H1 (cell line): ENCODE measurements around the gene CNDP2. TPM values are rescaled to one million over a fixed set of nuclear protein-coding genes. Genes with fewer than 3 reads are reported as not detected.

Experiments
- CTCF ChIA-PET: fragments of 300-600 bp; sonication (Branson Sonifier 250); formaldehyde crosslinking; loops from one replicate; lab custom pipeline; 2021; ENCODE audit not compliant: partially characterized antibody; lab: Charles Lee
- POLR2A ChIA-PET: fragments of 300-600 bp; sonication (Branson Sonifier 250); formaldehyde crosslinking; loops from one replicate; lab custom pipeline; 2021; ENCODE audit warnings: inconsistent platforms; ENCODE audit not compliant: partially characterized antibody; lab: Charles Lee
- DNase-seq, 2 experiments: peaks; one replicate each; pipeline versions ENCODE4 v3.0.0 to v3.0.0-alpha.2; 2010 to 2022; ENCODE audit warnings: low spot score in 2 of 2, low read depth in 1 of 2, mixed read lengths in 1 of 2
- FAIRE-seq: peaks from 2 replicates; lab custom pipeline; 2011; peaks lifted over from hg19 to GRCh38; lab: Jason Lieb, UNC
- H2AFZ ChIP-seq: 2 replicates; pipeline ENCODE4 v1.8.1; 2012; ENCODE audit warnings: low read length, inconsistent platforms
- H2AK5ac ChIP-seq: 2 replicates; pipeline ENCODE4 v1.6.1; 2013; ENCODE audit warnings: low read depth, low read length
- H2BK120ac ChIP-seq: replicated peaks from 2 replicates; pipeline ENCODE3; 2013; ENCODE audit warnings: low read depth, low read length, inconsistent platforms
- H2BK12ac ChIP-seq: 2 replicates; pipeline ENCODE4 v1.6.1; 2013; ENCODE audit warnings: low read depth, low read length
- H2BK15ac ChIP-seq: 2 replicates; pipeline ENCODE4 v1.6.1; 2013; ENCODE audit warnings: low read length
- H2BK20ac ChIP-seq: 2 replicates; pipeline ENCODE4 v1.6.1; 2013; ENCODE audit warnings: low read length
- H2BK5ac ChIP-seq: 2 replicates; pipeline ENCODE4 v1.6.1; 2013; ENCODE audit warnings: low read depth, low read length
- H3K14ac ChIP-seq: 2 replicates; pipeline ENCODE4 v1.6.1; 2013; ENCODE audit warnings: inconsistent platforms; ENCODE audit not compliant: insufficient read length
- H3K18ac ChIP-seq: 2 replicates; pipeline ENCODE4 v1.6.1; 2013; ENCODE audit warnings: low read length; ENCODE audit errors: extremely low read depth
- H3K23ac ChIP-seq: 2 replicates; pipeline ENCODE4 v1.6.1; 2013; ENCODE audit warnings: inconsistent platforms; ENCODE audit not compliant: insufficient read length
- H3K23me2 ChIP-seq: 2 replicates; pipeline ENCODE4 v1.6.1; 2013; ENCODE audit warnings: low read depth, low read length
- H3K27ac ChIP-seq: 2 replicates; pipeline ENCODE4 v1.6.1; 2011; ENCODE audit warnings: low read depth, low read length, inconsistent platforms
- H3K27me3 ChIP-seq, 4 experiments: replicated peaks in 1 of 4; 1 replicate in 1 of 4; 2 replicates in 3 of 4; pipeline versions ENCODE4 v1.6.1 to v1.8.1; 2011 to 2013; ENCODE audit warnings: low read length in 3 of 4, mild to moderate bottlenecking in 3 of 4, inconsistent platforms in 2 of 4, mixed read lengths in 2 of 4, moderate library complexity in 1 of 4; ENCODE audit not compliant: control insufficient read depth in 3 of 4, insufficient read depth in 3 of 4; ENCODE audit errors: extremely low read depth in 1 of 4
- H3K36me3 ChIP-seq, 4 experiments: 2 replicates each; pipeline versions ENCODE4 v1.6.1 to v1.8.1; 2011 to 2013; ENCODE audit warnings: mild to moderate bottlenecking in 4 of 4, low read length in 3 of 4, moderate library complexity in 2 of 4, control low read depth in 1 of 4, inconsistent platforms in 1 of 4; ENCODE audit not compliant: insufficient read depth in 4 of 4, control insufficient read depth in 2 of 4
- H3K4ac ChIP-seq: replicated peaks from 2 replicates; pipeline ENCODE3; 2013; ENCODE audit warnings: low read length, low read depth, mixed read lengths, inconsistent platforms; ENCODE audit not compliant: insufficient read length
- H3K4me1 ChIP-seq, 4 experiments: replicated peaks in 1 of 4; 1 replicate in 1 of 4; 2 replicates in 3 of 4; pipeline versions ENCODE4 v1.6.1 to v1.8.1; 2011 to 2013; ENCODE audit warnings: low read length in 3 of 4, inconsistent platforms in 2 of 4, mixed read lengths in 1 of 4; ENCODE audit not compliant: insufficient read depth in 4 of 4, control insufficient read depth in 3 of 4
- H3K4me2 ChIP-seq, 2 experiments: 2 replicates each; pipeline versions ENCODE4 v1.6.1 to v1.8.1; 2011 to 2013; ENCODE audit warnings: low read depth in 2 of 2, low read length in 2 of 2, control low read depth in 1 of 2, inconsistent platforms in 1 of 2, mild to moderate bottlenecking in 1 of 2; ENCODE audit not compliant: insufficient read depth in 1 of 2
- H3K4me3 ChIP-seq, 4 experiments: fragments of 200-600, 300-600 bp in 1 of 4; sonication (generic), shearing (Covaris generic), sonication (Bioruptor Twin) in 1 of 4; 2 replicates each; pipeline versions ENCODE4 v1.5.1 to v1.8.1; 2011 to 2016; ENCODE audit warnings: low read length in 4 of 4, low read depth in 3 of 4, control low read depth in 2 of 4, inconsistent platforms in 2 of 4, mild to moderate bottlenecking in 2 of 4, mixed read lengths in 1 of 4, moderate library complexity in 1 of 4; ENCODE audit not compliant: insufficient read depth in 2 of 4; ENCODE audit errors: extremely low read depth in 1 of 4
- H3K56ac ChIP-seq: replicated peaks from 2 replicates; pipeline ENCODE3; 2013; ENCODE audit warnings: low read depth, mild to moderate bottlenecking, mixed read lengths, low read length, inconsistent platforms; ENCODE audit not compliant: insufficient read length
- H3K79me1 ChIP-seq: 2 replicates; pipeline ENCODE4 v1.6.1; 2013; ENCODE audit warnings: low read depth, low read length, control low read depth
- H3K79me2 ChIP-seq, 2 experiments: 2 replicates each; pipeline versions ENCODE4 v1.6.1 to v1.8.1; 2012 to 2013; ENCODE audit warnings: low read length in 2 of 2, mild to moderate bottlenecking in 2 of 2, inconsistent platforms in 1 of 2; ENCODE audit not compliant: insufficient read depth in 2 of 2, control insufficient read depth in 1 of 2
- H3K9ac ChIP-seq, 4 experiments: replicated peaks in 1 of 4; 1 replicate in 1 of 4; 2 replicates in 3 of 4; pipeline versions ENCODE4 v1.6.1 to v1.8.1; 2011 to 2013; ENCODE audit warnings: low read depth in 3 of 4, low read length in 3 of 4, control low read depth in 2 of 4, mild to moderate bottlenecking in 2 of 4, moderate library complexity in 2 of 4, inconsistent platforms in 1 of 4; ENCODE audit errors: extremely low read depth in 1 of 4
- H3K9me3 ChIP-seq, 2 experiments: 2 replicates each; pipeline versions ENCODE4 v1.6.1 to v1.8.1; 2012 to 2013; ENCODE audit warnings: mild to moderate bottlenecking in 2 of 2, moderate library complexity in 2 of 2, control low read depth in 1 of 2, inconsistent platforms in 1 of 2, low read depth in 1 of 2, low read length in 1 of 2, mixed read lengths in 1 of 2; ENCODE audit not compliant: insufficient read depth in 2 of 2
- H4K20me1 ChIP-seq, 2 experiments: replicated peaks in 1 of 2; 2 replicates each; pipeline versions ENCODE3 to v1.8.1; 2011 to 2013; ENCODE audit warnings: inconsistent platforms in 2 of 2, low read length in 2 of 2, mild to moderate bottlenecking in 1 of 2; ENCODE audit not compliant: insufficient read depth in 2 of 2, control insufficient read depth in 1 of 2
- H4K5ac ChIP-seq: 2 replicates; pipeline ENCODE4 v1.6.1; 2013; ENCODE audit warnings: low read length, low read depth, mixed read lengths, inconsistent platforms; ENCODE audit not compliant: insufficient read length
- H4K8ac ChIP-seq: 2 replicates; pipeline ENCODE4 v1.8.0; 2013; ENCODE audit warnings: mild to moderate bottlenecking, moderate library complexity, low read length, inconsistent platforms; ENCODE audit not compliant: insufficient read depth; ENCODE audit errors: extremely low read depth
- H4K91ac ChIP-seq: replicated peaks from 2 replicates; pipeline ENCODE3; 2013; ENCODE audit warnings: low read length, mixed read lengths, inconsistent platforms; ENCODE audit not compliant: insufficient read length
- BRCA1 ChIP-seq: IDR thresholded peaks from 2 replicates; pipeline ENCODE4 v1.6.1; 2012; ENCODE audit warnings: low read depth, low read length, improper control_type of control experiment
- EZH2 ChIP-seq: fragments of 200-600 bp; sonication (generic); IDR thresholded peaks from 2 replicates; pipeline ENCODE4 v1.7.1; 2012; ENCODE audit warnings: low read depth, mild to moderate bottlenecking, moderate library complexity, low read length, inconsistent platforms; ENCODE audit not compliant: severe bottlenecking
- WGBS, 2 experiments: shearing (Covaris generic) in 1 of 2; methylation state at CpG; one replicate each; pipeline versions ENCODE4 v1.1.6 to v1.1.7; 2013 to 2015; ENCODE audit warnings: low lambda C conversion rate in 2 of 2, mixed read lengths in 2 of 2, inconsistent platforms in 1 of 2, low coverage in 1 of 2, missing lambda C conversion rate in 1 of 2; ENCODE audit not compliant: insufficient replicate concordance in 2 of 2, insufficient coverage in 1 of 2, insufficient read length in 1 of 2; ENCODE audit errors: extremely low coverage in 1 of 2, missing lambda C conversion rate in 1 of 2; 5-methylcytosine and 5-hydroxymethylcytosine counted together
- polyA plus RNA-seq, 7 experiments: library from polyadenylated mRNA; depleted of rRNA in 3 of 7; stranded (reverse) in 5 of 7; unstranded in 2 of 7; fragments of >200 nt in 5 of 7; fragments of 200-250 nt in 2 of 7; gene quantifications; 1 replicate in 5 of 7; 2 replicates in 1 of 7; 4 replicates in 1 of 7; pipeline versions ENCODE4 v1.2.1 to v1.2.3, GENCODE V29; 2011 to 2013; ENCODE audit warnings: missing spikeins in 2 of 7, mixed read lengths in 2 of 7
- total RNA-seq: library from RNA; stranded (reverse); fragmentation: NEBNext Ultra II Directional; extraction: Animal tissue kit (Norgen Biotek cat#: 25700); gene quantifications from 2 replicates; pipeline ENCODE4 v1.2.1, GENCODE V29; 2021
- TF ChIP-seq, protein P1 (sequence below): IDR thresholded peaks from 2 replicates; pipeline ENCODE4 v1.6.1; 2012; ENCODE audit warnings: low read length, inconsistent platforms

The CNDP2 gene
- total and polyA plus RNA-seq, 2 of the 8 experiments (the other 6 are each of a cell fraction or from before 2014, with no cell fraction given), result 71.8 to 243 TPM

DNA sequence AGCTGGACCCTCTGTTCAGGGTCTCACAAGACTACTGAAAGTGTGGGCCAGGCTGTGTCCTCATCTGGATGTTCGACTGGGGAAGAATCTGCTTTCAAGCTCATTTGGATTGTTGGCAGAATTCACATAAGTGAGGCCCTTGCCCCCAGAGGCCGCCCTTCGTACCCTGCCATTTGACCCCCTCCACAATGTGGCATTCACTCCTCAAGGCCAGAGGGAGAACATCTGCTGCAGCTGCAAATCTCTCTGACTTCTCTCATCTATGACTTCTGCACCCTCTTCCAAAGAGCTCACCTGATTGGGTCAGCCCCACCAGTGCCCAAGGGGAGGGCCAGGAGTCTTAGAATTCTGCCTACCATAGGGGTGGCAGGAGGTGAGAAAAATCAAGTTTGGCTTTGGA lies 3.9 kb upstream of the CNDP2 start:
- no peak for TF ChIP-seq BRCA1
- TF ChIP-seq EZH2, result no peak
- TF ChIP-seq, protein P1, sequence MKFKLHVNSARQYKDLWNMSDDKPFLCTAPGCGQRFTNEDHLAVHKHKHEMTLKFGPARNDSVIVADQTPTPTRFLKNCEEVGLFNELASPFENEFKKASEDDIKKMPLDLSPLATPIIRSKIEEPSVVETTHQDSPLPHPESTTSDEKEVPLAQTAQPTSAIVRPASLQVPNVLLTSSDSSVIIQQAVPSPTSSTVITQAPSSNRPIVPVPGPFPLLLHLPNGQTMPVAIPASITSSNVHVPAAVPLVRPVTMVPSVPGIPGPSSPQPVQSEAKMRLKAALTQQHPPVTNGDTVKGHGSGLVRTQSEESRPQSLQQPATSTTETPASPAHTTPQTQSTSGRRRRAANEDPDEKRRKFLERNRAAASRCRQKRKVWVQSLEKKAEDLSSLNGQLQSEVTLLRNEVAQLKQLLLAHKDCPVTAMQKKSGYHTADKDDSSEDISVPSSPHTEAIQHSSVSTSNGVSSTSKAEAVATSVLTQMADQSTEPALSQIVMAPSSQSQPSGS, result no peak
- Histone ChIP-seq H3K23ac (no peak overlapping the region), H4K5ac (no peak overlapping the region), H2AFZ (no peak overlapping the region), H3K27me3 (no peaks in the 10 kb centered on the region), H3K9ac (no peak overlapping the region), H4K91ac (no peak overlapping the region), H3K36me3 (no peaks in the 10 kb centered on the region), H3K18ac (no peak overlapping the region), H3K79me2 (peaks cover 5 to 8% of the 10 kb centered on the region in 2 experiments; a peak in 3 of 4 replicates), H3K23me2 (no peaks in the 10 kb centered on the region), H3K4ac (no peak overlapping the region), H3K56ac (no peak overlapping the region), H3K27ac (no peak overlapping the region), H2BK20ac (no peak overlapping the region), H3K4me3 (no peak overlapping the region), H3K4me1 (peaks cover under 1 to 3% (median 1%) of the 10 kb centered on the region in 4 experiments; a peak in 5 of 7 replicates), H4K20me1 (no peaks in the 10 kb centered on the region), H2AK5ac (no peak overlapping the region), H2BK5ac (no peak overlapping the region), H3K14ac (no peak overlapping the region), H2BK120ac (no peak overlapping the region), H2BK15ac (no peak overlapping the region), H3K9me3 (no peaks in the 10 kb centered on the region), H4K8ac (no peak overlapping the region), H3K4me2 (no peak overlapping the region), H2BK12ac (no peak overlapping the region), H3K79me1 (peaks cover under 1% of the 10 kb centered on the region; the same call in 1 of the 2 replicates)
- no peak for FAIRE-seq
- DNase-seq, result peak in 1 of 2 experiments; percentile 13
- POLR2A ChIA-PET, result no interaction called here
- WGBS, 2 experiments, result 82% methylated on average over 3 of the region's 3 CpGs; no CpG with 5 or more reads in 1 of the 2 experiments
- CTCF ChIA-PET, result interaction anchor here (0.8 to 7.4 kb wide), 11 partner anchors 8 to 234 kb away, joined by 3 to 98 read pairs (median 3); no protein-coding TSS in a partner anchor
